GM12891 (cell line): Measurements from ENCODE around the gene EDA.

Experiments
- POLR2A ChIP-seq: IDR thresholded peaks from 2 replicates; pipeline ENCODE4 v1.6.1; 2011; ENCODE audit warnings: low read depth, low read length, control low read depth
- SPI1 ChIP-seq: IDR thresholded peaks from 2 replicates; pipeline ENCODE4 v1.6.1; 2011; ENCODE audit warnings: low read depth, low read length, control low read depth

- TF ChIP-seq POLR2A, result no peak
- TF ChIP-seq SPI1, result no peak
These were observed 446.2 kb downstream of the EDA start, which contains the start of gene OTUD6A for GRCh38 chrX:70062076-70062475.
